GM12878 (cell line): Measurements from ENCODE around the gene KIF3A. TPM values are rescaled to one million over a fixed set of nuclear protein-coding genes. Genes with fewer than 3 reads are reported as not detected.

Experiments
- ATAC-seq: fragments of 200-7000 bp; cut with Tn5 transposase; 3 replicates; pipeline ENCODE4 v1.9.1; 2020; ENCODE audit warnings: mild to moderate bottlenecking, moderate library complexity
- BruUV-seq: library from RNA; stranded (reverse); fragments of 400-500 nt; replicated peaks from 2 replicates; lab custom pipeline; 2021; lab: Mats Ljungman, UMichigan
- CTCF ChIA-PET: fragments of 300-600 bp; sonication (Branson Sonifier 250); formaldehyde crosslinking; extraction: SDS; loops from one replicate; lab custom pipeline; 2021; ENCODE audit warnings: inconsistent platforms; lab: Yijun Ruan, JAX
- POLR2A ChIA-PET: fragments of 350-600 bp; formaldehyde crosslinking; extraction: SDS; loops from one replicate; lab custom pipeline; 2021; ENCODE audit warnings: inconsistent platforms; lab: Charles Lee
- RAD21 ChIA-PET: fragments of 300-600 bp; sonication (Branson Sonifier 250); formaldehyde crosslinking; loops from one replicate; lab custom pipeline; 2023; ENCODE audit warnings: antibody characterized with exemption; ENCODE audit not compliant: unreplicated experiment; lab: Charles Lee
- SMC1A ChIA-PET: fragments of 300-600 bp; sonication (Branson Sonifier 250); formaldehyde crosslinking; loops from one replicate; lab custom pipeline; 2023; ENCODE audit not compliant: unreplicated experiment, uncharacterized antibody; lab: Charles Lee
- DNase-seq: peaks from one replicate; pipeline ENCODE4 v3.0.0-alpha.2; 2011; ENCODE audit warnings: low read depth, low spot score
- FAIRE-seq: peaks from 3 replicates; lab custom pipeline; 2011; peaks lifted over from hg19 to GRCh38; lab: Jason Lieb, UNC
- H2AFZ ChIP-seq: 2 replicates; pipeline ENCODE4 v1.6.0; 2011; ENCODE audit warnings: low read depth, low read length, control low read depth; ENCODE audit not compliant: control insufficient read depth
- H3K27ac ChIP-seq: 2 replicates; pipeline ENCODE4 v1.5.1; 2011; ENCODE audit warnings: control low read depth; ENCODE audit not compliant: control insufficient read depth, insufficient read depth
- H3K27me3 ChIP-seq, 2 experiments: replicated peaks in 1 of 2; 2 replicates each; pipeline versions ENCODE4 v1.6.0 to v1.6.1; 2011; ENCODE audit warnings: low read length in 1 of 2; ENCODE audit not compliant: control insufficient read depth in 2 of 2, insufficient read depth in 2 of 2
- H3K36me3 ChIP-seq, 2 experiments: 2 replicates each; pipeline ENCODE4 v1.5.1; 2011; ENCODE audit warnings: low read length in 1 of 2; ENCODE audit not compliant: control insufficient read depth in 2 of 2, insufficient read depth in 2 of 2
- H3K4me1 ChIP-seq: 2 replicates; pipeline ENCODE4 v1.6.1; 2011; ENCODE audit warnings: mild to moderate bottlenecking, low read length, moderate library complexity, mixed read lengths; ENCODE audit not compliant: control insufficient read depth, insufficient read depth
- H3K4me2 ChIP-seq: 2 replicates; pipeline ENCODE4 v1.6.0; 2011; ENCODE audit warnings: control low read depth; ENCODE audit not compliant: control insufficient read depth, insufficient read depth
- H3K4me3 ChIP-seq: fragments of 200-600 bp; sonication (generic); 2 replicates; pipeline ENCODE4 v1.5.1; 2016
- H3K79me2 ChIP-seq: 2 replicates; pipeline ENCODE4 v1.6.0; 2011; ENCODE audit warnings: low read length; ENCODE audit not compliant: control insufficient read depth, insufficient read depth
- H3K9ac ChIP-seq: 2 replicates; pipeline ENCODE4 v1.8.0; 2011; ENCODE audit warnings: low read length, control low read depth, mixed read lengths; ENCODE audit not compliant: control insufficient read depth, insufficient read depth
- H3K9me3 ChIP-seq: replicated peaks from 3 replicates; pipeline ENCODE4 v1.5.1; 2011; ENCODE audit warnings: mild to moderate bottlenecking, low read length; ENCODE audit not compliant: control insufficient read depth, insufficient read depth
- H4K20me1 ChIP-seq: 2 replicates; pipeline ENCODE4 v1.6.0; 2011; ENCODE audit not compliant: control insufficient read depth, insufficient read depth
- NFIC ChIP-seq: IDR thresholded peaks from 2 replicates; pipeline ENCODE4 v1.6.1; 2012; ENCODE audit warnings: low read depth, mild to moderate bottlenecking, inconsistent platforms, low read length, moderate library complexity
- WGBS: methylation state at CpG from one replicate; pipeline ENCODE4 v1.1.6; 2016; ENCODE audit warnings: low lambda C conversion rate; ENCODE audit not compliant: insufficient replicate concordance, insufficient coverage; ENCODE audit errors: missing lambda C conversion rate; 5-methylcytosine and 5-hydroxymethylcytosine counted together
- in situ Hi-C: fragments of 300-500 bp; cut with MboI; formaldehyde crosslinking; loops from 9 replicates; pipeline ENCODE4 v1.14.3; 2018; ENCODE audit warnings: mixed read lengths
- intact Hi-C: fragments of 100-400 bp; cut with micrococcal nuclease; formaldehyde crosslinking; loops from one replicate; pipeline ENCODE4 v1.14.2; 2022; ENCODE audit not compliant: unreplicated experiment
- polyA plus RNA-seq, 11 experiments: library from polyadenylated mRNA; depleted of rRNA in 4 of 11; unstranded in 6 of 11; stranded (reverse) in 5 of 11; fragments of >200 nt; fragmentation: Nextera tagmentation in 4 of 11; fragmentation: Illumina TruSeq in 1 of 11; extraction: Ambion mirVana in 4 of 11; extraction: Trizol in 1 of 11; gene quantifications; 1 replicate in 1 of 11; 2 replicates in 10 of 11; pipeline versions ENCODE4 v1.2.1 to v1.2.3, GENCODE V29; 2011 to 2016; ENCODE audit warnings: inconsistent platforms in 2 of 11, missing spikeins in 2 of 11, low read depth in 1 of 11
- total RNA-seq, 4 experiments: library from RNA; depleted of rRNA in 3 of 4; stranded (reverse); fragments of >200 nt in 3 of 4; fragmentation: Illumina TruSeq in 1 of 4; extraction: Trizol in 1 of 4; gene quantifications; 2 replicates each; pipeline versions ENCODE4 v1.2.1 to v1.2.3, GENCODE V29; 2013 to 2021
- TF ChIP-seq, protein P1 (sequence below): fragments of 450-650 bp; IDR thresholded peaks from 2 replicates; pipeline ENCODE4 v1.6.1; 2016; ENCODE audit warnings: mild to moderate bottlenecking

The KIF3A gene
- total and polyA plus RNA-seq, 10 of the 15 experiments (the other 5 are each of a cell fraction or from before 2014, with no cell fraction given) = 2.7 to 36.5 (median 10.0) TPM

- Histone ChIP-seq H3K4me1 (peaks cover 47% of the 10 kb centered on the region), H3K4me3 (no peak overlapping the region), H3K27me3 (no peaks in the 10 kb centered on the region), H3K4me2 (no peak overlapping the region), H3K9me3 (no peaks in the 10 kb centered on the region), H4K20me1 (no peaks in the 10 kb centered on the region), H3K9ac (no peak overlapping the region), H3K79me2 (no peaks in the 10 kb centered on the region), H3K36me3 (no peaks in the 10 kb centered on the region), H2AFZ (no peak overlapping the region), H3K27ac (no peak overlapping the region)
- no TSS peak for BruUV-seq
- CTCF ChIA-PET = interaction anchor here (0.7 to 7.0 kb wide), 3 partner anchors 9 to 139 kb away, joined by 3 to 57 read pairs (median 4); partner anchors contain the start of gene IL4
- TF ChIP-seq, protein P1, sequence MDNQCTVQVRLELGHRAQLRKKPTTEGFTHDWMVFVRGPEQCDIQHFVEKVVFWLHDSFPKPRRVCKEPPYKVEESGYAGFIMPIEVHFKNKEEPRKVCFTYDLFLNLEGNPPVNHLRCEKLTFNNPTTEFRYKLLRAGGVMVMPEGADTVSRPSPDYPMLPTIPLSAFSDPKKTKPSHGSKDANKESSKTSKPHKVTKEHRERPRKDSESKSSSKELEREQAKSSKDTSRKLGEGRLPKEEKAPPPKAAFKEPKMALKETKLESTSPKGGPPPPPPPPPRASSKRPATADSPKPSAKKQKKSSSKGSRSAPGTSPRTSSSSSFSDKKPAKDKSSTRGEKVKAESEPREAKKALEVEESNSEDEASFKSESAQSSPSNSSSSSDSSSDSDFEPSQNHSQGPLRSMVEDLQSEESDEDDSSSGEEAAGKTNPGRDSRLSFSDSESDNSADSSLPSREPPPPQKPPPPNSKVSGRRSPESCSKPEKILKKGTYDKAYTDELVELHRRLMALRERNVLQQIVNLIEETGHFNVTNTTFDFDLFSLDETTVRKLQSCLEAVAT = peak; percentile 71
- no peak for TF ChIP-seq NFIC
- in situ Hi-C loops = no loop called here
- no peak for FAIRE-seq
- ATAC-seq = no peak
- SMC1A ChIA-PET = interaction anchor here (1.0 to 12.1 kb wide), 8 partner anchors 9 to 87 kb away, joined by 3 to 156 read pairs (median 30); partner anchors contain the start of genes IL4 and KIF3A
- DNase-seq = no peak
- RAD21 ChIA-PET = interaction anchor here (2.4 to 9.2 kb wide), 8 partner anchors 10 to 154 kb away, joined by 11 to 148 read pairs (median 65); partner anchors contain the start of genes CCNI2, IL4 and KIF3A
- POLR2A ChIA-PET = interaction anchor here (0.8 to 10.8 kb wide), 3 partner anchors 9 to 115 kb away, joined by 3 to 118 read pairs (median 25); partner anchors contain the start of gene IL4
- intact Hi-C loops = no loop called here
- WGBS = 96% methylated on average over 21 of the region's 21 CpGs
These were observed 71.7 kb downstream of the KIF3A start for GRCh38 chr5:132665574-132666080.
